Sigmoid colon (tissue), 7 donors: ENCODE measurements around the gene C17orf107. TPM values are rescaled to one million over a fixed set of nuclear protein-coding genes. Genes with fewer than 3 reads are reported as not detected.

ENCODE experiments used
- DNase-seq: peaks from one replicate; pipeline ENCODE4 v3.0.0-alpha.2; 2019
- H3K27ac ChIP-seq, 4 donors: fragments of 200-600 bp; sonication (generic); one replicate each; pipeline ENCODE4 v1.5.1; 2016 to 2019; ENCODE audit warnings: mild to moderate bottlenecking in 1 of 4
- H3K27me3 ChIP-seq, 3 donors: fragments of 200-600 bp; sonication (generic); one replicate each; pipeline ENCODE4 v1.5.1; 2019; ENCODE audit warnings: mild to moderate bottlenecking in 1 of 3
- H3K36me3 ChIP-seq, 4 donors: fragments of 200-600 bp; sonication (generic); one replicate each; pipeline ENCODE4 v1.5.1; 2016 to 2019
- H3K4me1 ChIP-seq, 4 donors: fragments of 200-600 bp; sonication (generic); one replicate each; pipeline ENCODE4 v1.5.1; 2017 to 2019
- H3K4me3 ChIP-seq, 4 donors: fragments of 200-600 bp; sonication (generic); one replicate each; pipeline ENCODE4 v1.5.1; 2017 to 2019; ENCODE audit warnings: mild to moderate bottlenecking in 2 of 4, moderate library complexity in 1 of 4
- H3K9me3 ChIP-seq, 4 donors: fragments of 200-600 bp in 3 of 4; sonication (generic) in 3 of 4; one replicate each; pipeline versions ENCODE4 v1.5.1 to v1.6.1; 2013 to 2019
- CTCF ChIP-seq, 4 experiments: fragments of 450-650 bp in 3 of 4; fragments of 200-600 bp in 1 of 4; IDR thresholded peaks; one replicate each; pipeline ENCODE4 v1.5.1; 2016 to 2019; ENCODE audit warnings: antibody characterized with exemption in 4 of 4, mild to moderate bottlenecking in 3 of 4, moderate library complexity in 2 of 4
- EP300 ChIP-seq, 4 donors: sonication (generic); formaldehyde crosslinking; IDR thresholded peaks; one replicate each; pipeline ENCODE4 v1.6.1; 2017; ENCODE audit warnings: antibody characterized with exemption in 4 of 4
- POLR2A ChIP-seq, 2 donors: fragments of 450-650 bp; IDR thresholded peaks; one replicate each; pipeline ENCODE4 v1.6.1; 2016; ENCODE audit warnings: antibody characterized with exemption in 2 of 2, mild to moderate bottlenecking in 2 of 2, moderate library complexity in 2 of 2
- POLR2AphosphoS5 ChIP-seq, 4 donors: sonication (generic); formaldehyde crosslinking; IDR thresholded peaks; one replicate each; pipeline ENCODE4 v1.6.1; 2017; ENCODE audit warnings: antibody characterized with exemption in 4 of 4
- WGBS, 2 donors: extraction: QIAGEN DNeasy Blood & Tissue Kit; methylation state at CpG; one replicate each; pipeline ENCODE4 v1.1.7; 2013; 5-methylcytosine and 5-hydroxymethylcytosine counted together
- intact Hi-C: fragments of 100-400 bp; cut with DNase I; formaldehyde crosslinking; loops from one replicate; pipeline ENCODE4 v1.15.1; 2023
- polyA plus RNA-seq, 3 donors: library from polyadenylated mRNA; stranded (reverse); fragments of 200-250 nt; gene quantifications; one replicate each; pipeline ENCODE4 v1.2.3, GENCODE V29; 2013
- total RNA-seq, 4 donors: library from RNA; depleted of rRNA; stranded (reverse); fragments of >200 nt; gene quantifications; one replicate each; pipeline ENCODE4 v1.1.0, GENCODE V29; 2016
- donor health status: healthy with polysubstance abuse.
- donor health status: Bipolar disorder and iron deficiency.
- donor health status: healthy.

C17orf107 gene
- total and polyA plus RNA-seq, 7 donors: under 0.01 to 2.8 (median 0.71) TPM

- no peak for TF ChIP-seq CTCF (IDR thresholded peaks at IDR 0.05)
- DNase-seq: no peak
- 80 to 90% methylated on average over 5 of the region's 5 CpGs for WGBS, 2 donors
- no peak overlapping the region for H3K27ac ChIP-seq
- peaks cover 0 to 34% (median 19%) of the 10 kb centered on the region in 4 donors for H3K4me1 ChIP-seq
- intact Hi-C loops: no loop called here
- peaks cover 28 to 51% (median 29%) of the 10 kb centered on the region in 3 donors for H3K27me3 ChIP-seq
- no peak overlapping the region for H3K4me3 ChIP-seq
- no peaks in the 10 kb centered on the region for H3K9me3 ChIP-seq
- peaks cover 36 to 46% (median 41%) of the 10 kb centered on the region in 4 donors for H3K36me3 ChIP-seq
These were observed 1.6 kb upstream of the C17orf107 start for GRCh38 chr17:4897785-4898184.

GRCh38 chr17:4898351-4898750 lies 985 bp upstream of the C17orf107 start:
- no peak for TF ChIP-seq POLR2AphosphoS5 (IDR thresholded peaks at IDR 0.05)
- no peak for TF ChIP-seq CTCF (IDR thresholded peaks at IDR 0.05)
- TF ChIP-seq EP300 (IDR thresholded peaks at IDR 0.05): no peak
- TF ChIP-seq POLR2A (IDR thresholded peaks at IDR 0.05): no peak
- Histone ChIP-seq H3K27ac (no peak overlapping the region), H3K9me3 (no peaks in the 10 kb centered on the region), H3K27me3 (peaks cover 28 to 56% (median 29%) of the 10 kb centered on the region in 3 donors), H3K4me1 (peaks cover 0 to 34% (median 19%) of the 10 kb centered on the region in 4 donors), H3K4me3 (no peak overlapping the region), H3K36me3 (peaks cover 33 to 40% (median 36%) of the 10 kb centered on the region in 4 donors)
- WGBS, 2 donors: 72 to 91% methylated on average over 8 of the region's 8 CpGs
- intact Hi-C loops: no loop called here
- no peak for DNase-seq

GRCh38 chr17:4898927-4899326 lies 409 bp upstream of the C17orf107 start:
- WGBS, 2 donors: 17 to 21% methylated on average over 34 of the region's 34 CpGs
- Histone ChIP-seq H3K4me3 (peak overlapping the region; percentile 21 to 50 (median 40)), H3K27ac (peak overlapping the region in 1 of 4 donors; percentile 23), H3K4me1 (peaks cover 0 to 34% (median 19%) of the 10 kb centered on the region in 4 donors), H3K36me3 (peaks cover 27 to 34% (median 30%) of the 10 kb centered on the region in 4 donors), H3K9me3 (no peaks in the 10 kb centered on the region), H3K27me3 (peaks cover 28 to 62% (median 31%) of the 10 kb centered on the region in 3 donors)
- intact Hi-C loops: no loop called here
- TF ChIP-seq CTCF (IDR thresholded peaks at IDR 0.05): no peak
- no peak for DNase-seq

GRCh38 chr17:4900231-4901107 lies 1.1 kb downstream of the C17orf107 start:
- Histone ChIP-seq H3K4me1 (peaks cover 0 to 34% (median 19%) of the 10 kb centered on the region in 4 donors), H3K4me3 (peak overlapping the region in 3 of 4 donors; percentile 34 to 50 (median 47)), H3K36me3 (peaks cover 14 to 19% (median 15%) of the 10 kb centered on the region in 4 donors), H3K27ac (peak overlapping the region in 1 of 4 donors; percentile 55), H3K9me3 (no peaks in the 10 kb centered on the region), H3K27me3 (peaks cover 28 to 70% (median 36%) of the 10 kb centered on the region in 3 donors)
- TF ChIP-seq POLR2A (IDR thresholded peaks at IDR 0.05) (no peak), POLR2AphosphoS5 (IDR thresholded peaks at IDR 0.05) (no peak), CTCF (IDR thresholded peaks at IDR 0.05) (no peak), EP300 (IDR thresholded peaks at IDR 0.05) (no peak)
- WGBS, 2 donors: 14 to 19% methylated on average over 65 of the region's 65 CpGs
- intact Hi-C loops: no loop called here
- DNase-seq: no peak
